Limb (tissue), 2 donors: Measurements from ENCODE around the gene NRF1.
"Not testable (repeated sequence)": the region's sequence is repeated elsewhere in the genome, so short reads cannot be mapped to it uniquely, and the experiment has no call there.

Experiments used
- DNase-seq, 2 donors: peaks; one replicate each; pipeline ENCODE4 v3.0.0-alpha.2; 2016; ENCODE audit errors: extremely low spot score in 2 of 2

Gene NRF1

GRCh38 chr7:129606803-129607202, 4.7 kb upstream of the NRF1 start:
- no peak for DNase-seq

- DNase-seq: no peak
Observed at GRCh38 chr7:129607471-129608120, 3.9 kb upstream of the NRF1 start.

GRCh38 chr7:129609666-129610065, 1.9 kb upstream of the NRF1 start:
- DNase-seq: no peak

GRCh38 chr7:129610709-129611245, 743 bp upstream of the NRF1 start:
- DNase-seq: peak in 1 of 2 donors; percentile 5

- peak; percentile 40 to 78 for DNase-seq
Observed at GRCh38 chr7:129612112-129613015, 844 bp downstream of the NRF1 start.

- DNase-seq: no peak
Observed at GRCh38 chr7:129613016-129613337, 1.5 kb downstream of the NRF1 start.

- no peak for DNase-seq
Observed at GRCh38 chr7:129615018-129615417, 3.5 kb downstream of the NRF1 start.

GRCh38 chr7:129616530-129616929, 5.0 kb downstream of the NRF1 start:
- no peak for DNase-seq

- DNase-seq: no peak
Observed at GRCh38 chr7:129617178-129617577, 5.7 kb downstream of the NRF1 start.

GRCh38 chr7:129617652-129618051, 6.1 kb downstream of the NRF1 start:
- no peak for DNase-seq

- DNase-seq: no peak
Observed at GRCh38 chr7:129626896-129627295, 15.4 kb downstream of the NRF1 start.

- DNase-seq: no peak
Observed at GRCh38 chr7:129630341-129630740, 18.8 kb downstream of the NRF1 start.

- DNase-seq: no peak
Observed at GRCh38 chr7:129634361-129635034, 23.0 kb downstream of the NRF1 start.

GRCh38 chr7:129635300-129636029, 23.9 kb downstream of the NRF1 start:
- peak; percentile 34 to 63 for DNase-seq

- DNase-seq: not testable (repeated sequence)
Observed at GRCh38 chr7:129636030-129636550, 24.6 kb downstream of the NRF1 start.

- no peak for DNase-seq
Observed at GRCh38 chr7:129636641-129637040, 25.1 kb downstream of the NRF1 start.

GRCh38 chr7:129640400-129640799, 28.9 kb downstream of the NRF1 start:
- DNase-seq: no peak

GRCh38 chr7:129642871-129643549, 31.5 kb downstream of the NRF1 start:
- DNase-seq: no peak

GRCh38 chr7:129643550-129644170, 32.1 kb downstream of the NRF1 start:
- no peak for DNase-seq

- DNase-seq: peak in 1 of 2 donors; percentile 83
Observed at GRCh38 chr7:129644634-129645230, 33.2 kb downstream of the NRF1 start.
